Activated CD8-positive, alpha-beta T cell treated with anti-CD3 and anti-CD28 coated beads for 36 hours (primary cell): ENCODE data around the gene RAPGEF2. TPM values are rescaled to one million over a fixed set of nuclear protein-coding genes. Genes with fewer than 3 reads are reported as not detected.

Experiments used
- ATAC-seq: fragments of 200-7000 bp; cut with Tn5 transposase; one replicate; pipeline ENCODE4 v1.10.0; 2021; ENCODE audit warnings: mild to moderate bottlenecking, moderate library complexity
- CTCF ChIA-PET: fragments of 350-600 bp; sonication (Branson Sonifier 250); formaldehyde crosslinking; loops from one replicate; lab custom pipeline; 2021; ENCODE audit warnings: antibody characterized with exemption; lab: Charles Lee
- POLR2A ChIA-PET: fragments of 350-600 bp; sonication (Branson Sonifier 250); formaldehyde crosslinking; loops from one replicate; lab custom pipeline; 2021; ENCODE audit warnings: antibody characterized with exemption; lab: Charles Lee
- DNase-seq: peaks from one replicate; pipeline ENCODE4 v3.0.0-alpha.2; 2020
- H3K27ac Mint-ChIP-seq: one replicate; pipeline ENCODE4 v1.8.0; 2021; ENCODE audit warnings: mild to moderate bottlenecking, mixed read lengths
- H3K27me3 Mint-ChIP-seq: one replicate; pipeline ENCODE4 v1.8.0; 2021; ENCODE audit warnings: mixed read lengths
- H3K36me3 Mint-ChIP-seq: one replicate; pipeline ENCODE4 v1.8.0; 2021; ENCODE audit warnings: low read depth, mixed read lengths
- H3K4me1 Mint-ChIP-seq: one replicate; pipeline ENCODE4 v1.8.0; 2021; ENCODE audit warnings: low read depth, mixed read lengths
- H3K4me3 Mint-ChIP-seq: one replicate; pipeline ENCODE4 v1.8.0; 2021; ENCODE audit warnings: mild to moderate bottlenecking, moderate library complexity, mixed read lengths
- H3K9me3 Mint-ChIP-seq: one replicate; pipeline ENCODE4 v1.8.0; 2021; ENCODE audit warnings: mixed read lengths
- intact Hi-C: fragments of 100-400 bp; cut with micrococcal nuclease; formaldehyde crosslinking; loops from one replicate; pipeline ENCODE4 v1.10.0; 2022
- total RNA-seq, 2 experiments: library from RNA; stranded (reverse); gene quantifications; one replicate each; pipeline ENCODE4 v1.2.3, GENCODE V29; 2021
- TF ChIP-seq, protein P1 (sequence below): fragments of 200-600 bp; IDR thresholded peaks from one replicate; pipeline ENCODE4 v1.8.0; 2022; ENCODE audit warnings: antibody characterized with exemption, mild to moderate bottlenecking

Gene RAPGEF2
- total RNA-seq, 2 experiments from 2014 or later, result 13.7 to 14.8 TPM

DNA sequence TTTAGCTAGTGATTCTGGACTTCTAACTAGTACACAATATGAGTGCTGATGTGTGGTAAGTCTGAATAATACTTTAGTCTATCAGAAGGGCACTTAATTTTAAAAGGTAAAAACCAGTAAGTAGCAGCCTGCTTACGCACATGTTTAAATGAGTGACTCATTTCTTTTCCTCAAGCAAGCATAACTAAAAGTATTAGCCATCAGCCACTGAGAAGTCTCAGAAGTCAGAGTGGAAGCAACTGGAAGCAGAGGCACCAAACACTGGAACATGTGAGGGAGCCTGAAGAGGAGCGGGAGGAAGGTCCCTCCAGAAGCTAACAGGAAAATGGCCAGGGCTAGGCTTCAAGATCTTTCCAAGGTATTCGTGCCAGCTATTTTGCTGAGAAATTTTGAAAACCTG lies 257.7 kb downstream of the RAPGEF2 start:
- H3K36me3 Mint-ChIP-seq, result peaks cover 28% of the 10 kb centered on the region
- H3K27ac Mint-ChIP-seq, result no peak overlapping the region
- ATAC-seq (no peak), DNase-seq (no peak)
- no peak overlapping the region for H3K4me3 Mint-ChIP-seq
- no peaks in the 10 kb centered on the region for H3K4me1 Mint-ChIP-seq
- no peaks in the 10 kb centered on the region for H3K27me3 Mint-ChIP-seq
- CTCF ChIA-PET, result no interaction called here
- intact Hi-C loops, result no loop called here
- no peaks in the 10 kb centered on the region for H3K9me3 Mint-ChIP-seq
- TF ChIP-seq, protein P1, sequence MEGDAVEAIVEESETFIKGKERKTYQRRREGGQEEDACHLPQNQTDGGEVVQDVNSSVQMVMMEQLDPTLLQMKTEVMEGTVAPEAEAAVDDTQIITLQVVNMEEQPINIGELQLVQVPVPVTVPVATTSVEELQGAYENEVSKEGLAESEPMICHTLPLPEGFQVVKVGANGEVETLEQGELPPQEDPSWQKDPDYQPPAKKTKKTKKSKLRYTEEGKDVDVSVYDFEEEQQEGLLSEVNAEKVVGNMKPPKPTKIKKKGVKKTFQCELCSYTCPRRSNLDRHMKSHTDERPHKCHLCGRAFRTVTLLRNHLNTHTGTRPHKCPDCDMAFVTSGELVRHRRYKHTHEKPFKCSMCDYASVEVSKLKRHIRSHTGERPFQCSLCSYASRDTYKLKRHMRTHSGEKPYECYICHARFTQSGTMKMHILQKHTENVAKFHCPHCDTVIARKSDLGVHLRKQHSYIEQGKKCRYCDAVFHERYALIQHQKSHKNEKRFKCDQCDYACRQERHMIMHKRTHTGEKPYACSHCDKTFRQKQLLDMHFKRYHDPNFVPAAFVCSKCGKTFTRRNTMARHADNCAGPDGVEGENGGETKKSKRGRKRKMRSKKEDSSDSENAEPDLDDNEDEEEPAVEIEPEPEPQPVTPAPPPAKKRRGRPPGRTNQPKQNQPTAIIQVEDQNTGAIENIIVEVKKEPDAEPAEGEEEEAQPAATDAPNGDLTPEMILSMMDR, result no peak
- POLR2A ChIA-PET, result no interaction called here

DNA sequence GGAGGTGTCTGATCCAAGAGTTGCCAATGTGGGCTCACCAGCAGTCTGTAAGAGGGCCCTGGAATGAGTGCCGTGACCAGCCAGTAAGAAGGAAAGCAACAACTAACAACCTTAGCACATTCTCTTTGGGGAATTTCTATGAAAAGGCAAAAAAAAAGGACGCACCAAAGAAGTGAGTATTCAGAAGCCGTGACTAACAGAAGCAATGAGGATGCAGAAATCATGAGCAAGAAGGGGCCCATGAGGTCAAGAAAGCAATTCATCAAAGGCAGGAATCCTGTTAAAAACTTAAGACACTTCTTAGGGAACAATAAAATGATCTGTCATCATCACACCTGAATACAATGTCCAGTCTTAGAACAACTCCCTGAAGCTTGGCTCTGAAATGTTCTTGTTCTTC lies 260.5 kb downstream of the RAPGEF2 start:
- ATAC-seq, result no peak
- intact Hi-C loops, result no loop called here
- TF ChIP-seq, protein P1, result no peak
- H3K9me3 Mint-ChIP-seq, result no peaks in the 10 kb centered on the region
- DNase-seq, result no peak
- peaks cover 18% of the 10 kb centered on the region for H3K36me3 Mint-ChIP-seq
- H3K4me3 Mint-ChIP-seq, result no peak overlapping the region
- ChIA-PET POLR2A (no interaction called here), CTCF (no interaction called here)
- H3K4me1 Mint-ChIP-seq, result no peaks in the 10 kb centered on the region
- peaks cover 6% of the 10 kb centered on the region for H3K27me3 Mint-ChIP-seq
- no peak overlapping the region for H3K27ac Mint-ChIP-seq

DNA sequence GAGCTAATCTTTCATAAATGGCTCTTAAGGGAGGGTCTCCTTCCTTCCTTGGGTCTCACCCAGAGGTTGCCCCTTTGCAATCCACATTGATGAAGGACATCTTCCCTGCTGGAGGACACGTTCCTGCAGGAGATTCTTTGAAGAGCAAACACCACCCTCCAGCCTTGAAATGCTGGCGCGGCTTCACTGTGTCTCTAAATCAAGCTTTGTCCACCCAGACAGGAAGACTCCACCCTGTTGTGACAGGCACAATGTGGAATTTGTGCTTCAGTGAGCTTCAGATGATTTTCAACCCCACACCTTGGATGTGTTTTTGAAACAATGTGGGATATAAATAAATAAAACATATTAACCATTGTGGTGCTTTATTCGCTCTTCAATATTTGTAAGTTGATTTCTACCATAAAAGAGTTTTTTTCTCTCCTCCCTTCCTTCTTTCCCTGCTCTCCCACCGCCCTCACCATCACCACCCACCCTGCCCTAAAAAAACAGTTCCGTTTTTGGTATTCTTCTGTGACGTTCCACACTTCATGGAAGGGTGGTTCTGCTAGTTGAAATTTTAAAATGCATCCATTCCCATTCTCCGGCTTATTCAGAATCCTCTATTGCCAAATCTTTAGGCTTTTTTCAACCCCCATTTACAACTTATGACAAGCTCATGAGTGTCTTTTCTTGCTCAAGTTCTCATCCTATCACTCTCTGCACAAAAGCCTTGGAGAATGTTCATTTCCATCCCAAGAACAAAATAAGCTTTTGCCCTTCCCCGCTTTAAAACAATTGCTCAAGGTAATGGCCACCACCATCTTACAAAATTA lies 264.3 kb downstream of the RAPGEF2 start:
- Mint-ChIP-seq H3K4me3 (no peak overlapping the region), H3K36me3 (no peaks in the 10 kb centered on the region), H3K27me3 (peaks cover 13% of the 10 kb centered on the region), H3K27ac (no peak overlapping the region), H3K9me3 (no peaks in the 10 kb centered on the region), H3K4me1 (no peaks in the 10 kb centered on the region)
- intact Hi-C loops, result no loop called here
- ChIA-PET POLR2A (no interaction called here), CTCF (no interaction called here)
- DNase-seq (no peak), ATAC-seq (no peak)
- TF ChIP-seq, protein P1, result no peak

DNA sequence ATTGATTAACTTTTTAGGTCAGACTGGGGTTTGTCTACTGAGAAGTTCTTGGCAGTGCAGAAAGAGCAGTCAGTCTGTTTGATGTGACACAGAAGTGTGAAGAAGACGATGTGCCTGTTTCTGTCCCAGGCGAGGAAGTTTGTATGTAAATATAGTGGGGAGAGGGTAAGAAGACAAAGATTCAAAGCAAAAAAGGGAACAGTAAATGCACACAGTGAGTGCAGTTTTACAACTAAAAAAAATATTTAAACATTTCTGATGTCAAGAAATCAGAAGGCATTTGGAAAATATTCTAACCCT lies 264.9 kb downstream of the RAPGEF2 start:
- Mint-ChIP-seq H3K9me3 (no peaks in the 10 kb centered on the region), H3K27ac (no peak overlapping the region), H3K4me1 (no peaks in the 10 kb centered on the region), H3K4me3 (no peak overlapping the region), H3K27me3 (peaks cover 13% of the 10 kb centered on the region), H3K36me3 (no peaks in the 10 kb centered on the region)
- intact Hi-C loops, result no loop called here
- TF ChIP-seq, protein P1, result no peak
- CTCF ChIA-PET, result no interaction called here
- POLR2A ChIA-PET, result no interaction called here
- no peak for DNase-seq
- no peak for ATAC-seq

DNA sequence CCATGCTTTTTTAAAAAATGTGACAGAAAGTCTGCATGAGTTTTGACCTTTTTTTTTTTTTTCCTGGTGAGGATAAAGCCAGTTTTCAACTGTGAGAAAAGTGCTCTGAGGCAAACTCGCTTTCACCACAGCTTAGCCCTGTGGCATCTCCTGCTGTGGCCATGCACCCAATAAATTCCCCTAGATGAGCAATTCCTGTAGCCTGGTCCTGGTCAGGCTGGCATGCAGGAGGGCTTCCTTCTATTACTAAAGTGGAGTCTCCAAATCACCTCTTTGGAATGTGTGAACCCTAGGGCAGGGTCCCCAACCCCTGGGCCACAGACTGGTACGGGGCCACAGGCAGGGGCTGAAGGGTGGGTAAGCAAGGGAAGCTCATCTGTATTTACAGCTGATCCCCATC lies 265.4 kb downstream of the RAPGEF2 start:
- ChIA-PET CTCF (no interaction called here), POLR2A (no interaction called here)
- H3K4me3 Mint-ChIP-seq, result no peak overlapping the region
- H3K4me1 Mint-ChIP-seq, result no peaks in the 10 kb centered on the region
- ATAC-seq (no peak), DNase-seq (no peak)
- no peak overlapping the region for H3K27ac Mint-ChIP-seq
- H3K9me3 Mint-ChIP-seq, result no peaks in the 10 kb centered on the region
- TF ChIP-seq, protein P1, result no peak
- no peaks in the 10 kb centered on the region for H3K36me3 Mint-ChIP-seq
- H3K27me3 Mint-ChIP-seq, result peaks cover 13% of the 10 kb centered on the region
- intact Hi-C loops, result no loop called here
